ENCODE results near the gene THAP9. TPM values are rescaled to one million over a fixed set of nuclear protein-coding genes. Genes with fewer than 3 reads are reported as not detected.

THAP9 gene
- total RNA-seq, 2 experiments from 2014 or later = 3.8 to 4.3 TPM

DNA sequence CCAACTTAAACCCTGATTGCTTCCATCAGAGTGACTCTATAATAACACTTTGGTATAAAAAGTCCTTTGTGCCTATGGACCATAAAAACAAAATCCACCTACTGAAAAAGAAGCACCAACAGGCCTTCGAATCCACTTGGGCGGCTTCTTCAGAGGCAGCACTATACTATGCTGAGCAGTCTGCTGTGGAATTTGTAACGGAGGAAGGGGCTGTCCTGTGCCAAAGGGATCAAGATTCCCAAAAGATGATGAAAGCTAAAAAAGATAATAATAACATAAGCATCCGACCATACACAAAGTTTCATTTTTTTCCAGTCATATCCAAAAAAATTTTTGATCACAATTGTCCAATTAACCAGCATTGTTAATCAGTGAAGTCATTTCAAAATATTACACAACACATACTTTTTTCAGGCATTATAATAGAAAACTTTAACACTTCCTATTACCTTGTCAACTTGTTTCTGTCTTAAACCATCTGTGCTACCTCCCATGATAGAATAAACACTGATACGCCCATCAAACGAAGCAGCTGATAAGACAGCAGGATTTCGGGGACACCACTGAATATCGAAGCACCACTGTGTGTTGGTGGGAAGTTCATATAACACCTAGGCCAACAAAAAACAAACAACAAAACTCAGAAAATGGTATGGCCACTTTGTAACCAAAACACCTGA is 33.7 kb upstream of the THAP9 start:
- Mint-ChIP-seq H3K4me1 (ENCODE audit: low read depth) (peaks cover 25% of the 10 kb centered on the region), H3K27ac (peak overlapping the region; percentile 64), H3K36me3 (ENCODE audit: low read depth) (peaks cover 87% of the 10 kb centered on the region), H3K4me3 (no peak overlapping the region), H3K27me3 (no peaks in the 10 kb centered on the region), H3K9me3 (no peaks in the 10 kb centered on the region)
- ChIA-PET CTCF (interaction anchor here (1.3 kb wide), 1 partner anchor 21 kb away, joined by 3 read pairs; no protein-coding TSS in a partner anchor), POLR2A (no interaction called here)
- ATAC-seq (ENCODE audit: poor library complexity) (no peak), DNase-seq (no peak)
- Histone ChIP-seq H3K36me3 (ENCODE audit: insufficient read depth, low read length) (peaks cover 84% of the 10 kb centered on the region), H3K27me3 (ENCODE audit: control insufficient read depth in 1 of 2, insufficient read depth in 2 of 2, low read length in 2 of 2) (no peaks in the 10 kb centered on the region), H3K9me3 (ENCODE audit: control insufficient read depth in 1 of 2, insufficient read depth in 1 of 2, low read length in 2 of 2) (no peaks in the 10 kb centered on the region), H3K27ac (ENCODE audit: low read depth in 1 of 2, low read length in 2 of 2) (peak overlapping the region in 1 of 2 donors; percentile 23), H3K4me3 (ENCODE audit: low read length) (no peak overlapping the region), H3K4me1 (ENCODE audit: insufficient read depth, low read length) (peaks cover 7% of the 10 kb centered on the region)
- TF ChIP-seq, protein P1, sequence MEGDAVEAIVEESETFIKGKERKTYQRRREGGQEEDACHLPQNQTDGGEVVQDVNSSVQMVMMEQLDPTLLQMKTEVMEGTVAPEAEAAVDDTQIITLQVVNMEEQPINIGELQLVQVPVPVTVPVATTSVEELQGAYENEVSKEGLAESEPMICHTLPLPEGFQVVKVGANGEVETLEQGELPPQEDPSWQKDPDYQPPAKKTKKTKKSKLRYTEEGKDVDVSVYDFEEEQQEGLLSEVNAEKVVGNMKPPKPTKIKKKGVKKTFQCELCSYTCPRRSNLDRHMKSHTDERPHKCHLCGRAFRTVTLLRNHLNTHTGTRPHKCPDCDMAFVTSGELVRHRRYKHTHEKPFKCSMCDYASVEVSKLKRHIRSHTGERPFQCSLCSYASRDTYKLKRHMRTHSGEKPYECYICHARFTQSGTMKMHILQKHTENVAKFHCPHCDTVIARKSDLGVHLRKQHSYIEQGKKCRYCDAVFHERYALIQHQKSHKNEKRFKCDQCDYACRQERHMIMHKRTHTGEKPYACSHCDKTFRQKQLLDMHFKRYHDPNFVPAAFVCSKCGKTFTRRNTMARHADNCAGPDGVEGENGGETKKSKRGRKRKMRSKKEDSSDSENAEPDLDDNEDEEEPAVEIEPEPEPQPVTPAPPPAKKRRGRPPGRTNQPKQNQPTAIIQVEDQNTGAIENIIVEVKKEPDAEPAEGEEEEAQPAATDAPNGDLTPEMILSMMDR (IDR thresholded peaks at IDR 0.05) = no peak
- intact Hi-C loops (cut with DNase I, micrococcal nuclease) = no loop called here

DNA sequence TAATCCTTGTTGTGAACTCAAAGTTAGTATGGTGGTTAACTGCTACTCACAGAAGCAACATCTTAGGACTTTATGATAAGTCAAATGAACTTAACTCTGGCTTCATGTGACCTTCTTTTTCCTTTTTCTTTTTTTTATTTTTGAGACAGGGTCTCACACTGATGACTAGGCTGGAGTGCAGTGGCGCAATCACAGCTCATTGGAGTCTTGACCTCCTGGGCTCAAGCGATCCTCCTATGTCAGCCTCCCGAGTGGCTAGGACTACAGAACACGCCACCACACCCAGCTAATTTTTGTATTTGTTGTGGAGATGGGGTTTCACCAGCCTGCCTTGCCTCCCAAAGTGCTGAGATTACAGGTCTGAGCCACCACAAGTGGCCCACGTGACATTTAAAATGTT is 32.0 kb upstream of the THAP9 start:
- no peak overlapping the region for H3K4me3 ChIP-seq (ENCODE audit: low read length)
- H3K27ac Mint-ChIP-seq = no peak overlapping the region
- ATAC-seq (ENCODE audit: poor library complexity) (no peak), DNase-seq (no peak)
- H3K9me3 Mint-ChIP-seq = no peaks in the 10 kb centered on the region
- H3K27me3 Mint-ChIP-seq = no peaks in the 10 kb centered on the region
- peaks cover 89% of the 10 kb centered on the region for H3K36me3 Mint-ChIP-seq (ENCODE audit: low read depth)
- POLR2A ChIA-PET = no interaction called here
- peaks cover 7% of the 10 kb centered on the region for H3K4me1 ChIP-seq (ENCODE audit: insufficient read depth, low read length)
- H3K4me1 Mint-ChIP-seq (ENCODE audit: low read depth) = peaks cover 25% of the 10 kb centered on the region
- H3K27ac ChIP-seq (ENCODE audit: low read depth in 1 of 2, low read length in 2 of 2) = no peak overlapping the region
- H3K4me3 Mint-ChIP-seq = no peak overlapping the region
- H3K36me3 ChIP-seq (ENCODE audit: insufficient read depth, low read length) = peaks cover 82% of the 10 kb centered on the region
- TF ChIP-seq, protein P1 (IDR thresholded peaks at IDR 0.05) = no peak
- CTCF ChIA-PET = no interaction called here
- H3K27me3 ChIP-seq (ENCODE audit: control insufficient read depth in 1 of 2, insufficient read depth in 2 of 2, low read length in 2 of 2) = no peaks in the 10 kb centered on the region
- intact Hi-C loops (cut with DNase I, micrococcal nuclease) = no loop called here
- no peaks in the 10 kb centered on the region for H3K9me3 ChIP-seq (ENCODE audit: control insufficient read depth in 1 of 2, insufficient read depth in 1 of 2, low read length in 2 of 2)

DNA sequence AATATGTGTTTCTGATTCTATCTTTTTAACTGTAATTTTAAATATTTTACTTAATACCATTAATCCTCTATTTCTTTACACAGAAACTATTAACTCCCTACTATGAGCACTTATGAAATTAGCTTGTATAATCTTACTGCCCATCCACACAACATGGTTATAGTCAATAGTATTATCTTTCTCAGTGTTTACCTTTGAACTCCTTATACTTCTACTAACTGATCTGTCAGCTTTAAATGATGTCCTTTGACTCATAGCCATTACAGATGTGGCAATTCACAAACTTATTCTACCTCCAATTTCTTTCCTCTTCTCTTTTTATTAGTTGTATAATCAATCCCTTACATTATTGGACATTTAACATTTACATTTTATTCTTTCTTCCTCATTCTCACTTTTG is 15.1 kb upstream of the THAP9 start:
- TF ChIP-seq, protein P1 (IDR thresholded peaks at IDR 0.05) = no peak
- Histone ChIP-seq H3K4me3 (ENCODE audit: low read length) (no peak overlapping the region), H3K27me3 (ENCODE audit: control insufficient read depth in 1 of 2, insufficient read depth in 2 of 2, low read length in 2 of 2) (no peaks in the 10 kb centered on the region), H3K4me1 (ENCODE audit: insufficient read depth, low read length) (peaks cover 13% of the 10 kb centered on the region), H3K36me3 (ENCODE audit: insufficient read depth, low read length) (peaks cover 18% of the 10 kb centered on the region), H3K27ac (ENCODE audit: low read depth in 1 of 2, low read length in 2 of 2) (no peak overlapping the region), H3K9me3 (ENCODE audit: control insufficient read depth in 1 of 2, insufficient read depth in 1 of 2, low read length in 2 of 2) (no peaks in the 10 kb centered on the region)
- H3K4me3 Mint-ChIP-seq = no peak overlapping the region
- H3K4me1 Mint-ChIP-seq (ENCODE audit: low read depth) = peaks cover 63% of the 10 kb centered on the region
- DNase-seq (no peak), ATAC-seq (ENCODE audit: poor library complexity) (no peak)
- H3K27me3 Mint-ChIP-seq = no peaks in the 10 kb centered on the region
- no peak overlapping the region for H3K27ac Mint-ChIP-seq
- peaks cover 55% of the 10 kb centered on the region for H3K36me3 Mint-ChIP-seq (ENCODE audit: low read depth)
- ChIA-PET CTCF (interaction anchor here (1.0 kb wide), 1 partner anchor 22 kb away, joined by 3 read pairs; no protein-coding TSS in a partner anchor), POLR2A (interaction anchor here (1.0 to 1.4 kb wide), 2 partner anchors 14 to 399 kb away, joined by 3 to 8 read pairs; partner anchors contain the start of genes COQ2 and THAP9)
- intact Hi-C loops (cut with DNase I, micrococcal nuclease) = no loop called here
- no peaks in the 10 kb centered on the region for H3K9me3 Mint-ChIP-seq
